ENCODE results near the gene NFIA.
A peak's percentile ranks its signal among the peaks of the same experiment; 100 is the strongest.
"Not testable (repeated sequence)": the region's sequence is repeated elsewhere in the genome, so short reads cannot be mapped to it uniquely, and the experiment has no call there.

The NFIA gene

GRCh38 chr1:61446531-61446991, 364.2 kb downstream of the NFIA start:
- no peak for DNase-seq

GRCh38 chr1:61447106-61447967, 365.0 kb downstream of the NFIA start:
- DNase-seq, result no peak

GRCh38 chr1:61447968-61448430, 365.6 kb downstream of the NFIA start:
- no peak for DNase-seq

GRCh38 chr1:61448914-61449313, 366.6 kb downstream of the NFIA start:
- no peak for DNase-seq

GRCh38 chr1:61449410-61449809, 367.0 kb downstream of the NFIA start:
- no peak for DNase-seq

GRCh38 chr1:61450454-61450853, 368.1 kb downstream of the NFIA start:
- DNase-seq, result no peak

- no peak for DNase-seq
These were observed 368.7 kb downstream of the NFIA start for GRCh38 chr1:61450872-61451571.

- DNase-seq, result no peak
These were observed 369.2 kb downstream of the NFIA start for GRCh38 chr1:61451572-61451968.

GRCh38 chr1:61452176-61453035, 370.0 kb downstream of the NFIA start:
- DNase-seq, result no peak

- DNase-seq, result peak; percentile 10 to 76 (median 35)
These were observed 371.0 kb downstream of the NFIA start for GRCh38 chr1:61453111-61453961.

GRCh38 chr1:61455400-61455799, 373.0 kb downstream of the NFIA start:
- DNase-seq, result no peak

GRCh38 chr1:61457526-61458040, 375.2 kb downstream of the NFIA start:
- no peak for DNase-seq

- DNase-seq, result no peak
These were observed 377.0 kb downstream of the NFIA start for GRCh38 chr1:61459345-61459744.

- DNase-seq, result no peak
These were observed 377.8 kb downstream of the NFIA start for GRCh38 chr1:61460191-61460590.

- DNase-seq, result no peak
These were observed 379.3 kb downstream of the NFIA start for GRCh38 chr1:61461406-61462384.

GRCh38 chr1:61462628-61463027, 380.3 kb downstream of the NFIA start:
- DNase-seq, result no peak

GRCh38 chr1:61463220-61463619, 380.9 kb downstream of the NFIA start:
- DNase-seq, result no peak

- DNase-seq, result not testable (repeated sequence)
These were observed 385.5 kb downstream of the NFIA start for GRCh38 chr1:61467836-61468235.

GRCh38 chr1:61469365-61469764, 387.0 kb downstream of the NFIA start:
- no peak for DNase-seq

GRCh38 chr1:61472876-61473275, 390.5 kb downstream of the NFIA start:
- no peak for DNase-seq
